Measurements from ENCODE around the gene ZNF385A.

ZNF385A gene

DNA sequence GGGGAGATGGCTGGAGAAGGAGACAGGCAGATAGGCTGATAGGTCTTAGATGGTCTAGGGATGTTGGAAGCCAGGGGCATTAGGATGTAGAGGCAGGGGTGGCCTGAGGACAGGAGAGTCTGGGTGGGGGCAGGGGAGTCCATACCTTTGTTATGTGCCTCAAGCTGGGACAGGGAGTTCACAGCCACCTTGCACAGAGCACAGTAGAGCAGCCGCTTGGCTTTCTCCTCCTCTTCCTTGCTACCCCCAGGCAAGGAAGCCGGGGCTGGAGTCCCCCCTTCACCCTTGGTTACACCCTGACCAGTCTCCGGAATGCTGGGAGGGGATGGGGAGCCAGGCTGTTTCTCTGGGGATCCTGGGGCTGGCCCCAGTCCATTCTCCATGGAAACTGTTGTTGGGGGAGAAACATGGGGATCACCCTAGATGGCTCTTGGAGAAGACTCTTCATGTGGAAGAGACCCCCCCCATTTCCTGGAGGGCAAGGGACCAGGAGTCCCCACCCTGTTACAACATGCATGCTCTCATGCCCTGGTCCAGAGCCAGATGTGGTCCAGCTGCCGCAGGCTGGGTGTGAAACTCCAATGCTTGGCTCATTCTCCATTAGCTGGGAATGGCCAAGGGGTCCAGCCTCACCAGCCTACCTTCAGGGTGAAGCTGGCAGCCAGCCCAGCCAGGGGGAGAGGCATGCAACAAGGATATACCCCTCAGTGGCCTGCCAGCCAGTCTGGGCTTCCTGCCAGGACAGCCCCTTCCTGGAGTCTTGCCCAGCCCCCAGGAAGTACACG lies 13.0 kb downstream of the ZNF385A start:
- TF ChIP-seq ZFP30 (CRISPR knock-in tag; IDR thresholded peaks at IDR 0.05): no peak
- TF ChIP-seq BACH2 (CRISPR knock-in tag; IDR thresholded peaks at IDR 0.05; ENCODE audit: borderline replicate concordance): no peak
- no peak for TF ChIP-seq ZNF70 (CRISPR knock-in tag; IDR thresholded peaks at IDR 0.05)
- no peak for TF ChIP-seq CSDC2 (CRISPR knock-in tag; IDR thresholded peaks at IDR 0.05)
- no peak for TF ChIP-seq PPARA (CRISPR knock-in tag; IDR thresholded peaks at IDR 0.05; ENCODE audit: borderline replicate concordance)
- no peak for TF ChIP-seq RARB (CRISPR knock-in tag; IDR thresholded peaks at IDR 0.05)
- TF ChIP-seq, protein P1, sequence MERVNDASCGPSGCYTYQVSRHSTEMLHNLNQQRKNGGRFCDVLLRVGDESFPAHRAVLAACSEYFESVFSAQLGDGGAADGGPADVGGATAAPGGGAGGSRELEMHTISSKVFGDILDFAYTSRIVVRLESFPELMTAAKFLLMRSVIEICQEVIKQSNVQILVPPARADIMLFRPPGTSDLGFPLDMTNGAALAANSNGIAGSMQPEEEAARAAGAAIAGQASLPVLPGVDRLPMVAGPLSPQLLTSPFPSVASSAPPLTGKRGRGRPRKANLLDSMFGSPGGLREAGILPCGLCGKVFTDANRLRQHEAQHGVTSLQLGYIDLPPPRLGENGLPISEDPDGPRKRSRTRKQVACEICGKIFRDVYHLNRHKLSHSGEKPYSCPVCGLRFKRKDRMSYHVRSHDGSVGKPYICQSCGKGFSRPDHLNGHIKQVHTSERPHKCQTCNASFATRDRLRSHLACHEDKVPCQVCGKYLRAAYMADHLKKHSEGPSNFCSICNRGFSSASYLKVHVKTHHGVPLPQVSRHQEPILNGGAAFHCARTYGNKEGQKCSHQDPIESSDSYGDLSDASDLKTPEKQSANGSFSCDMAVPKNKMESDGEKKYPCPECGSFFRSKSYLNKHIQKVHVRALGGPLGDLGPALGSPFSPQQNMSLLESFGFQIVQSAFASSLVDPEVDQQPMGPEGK (CRISPR knock-in tag; IDR thresholded peaks at IDR 0.05; ENCODE audit: borderline replicate concordance): no peak
- TF ChIP-seq GLIS3 (CRISPR knock-in tag; IDR thresholded peaks at IDR 0.05): no peak
- TF ChIP-seq ISL1 (CRISPR knock-in tag; IDR thresholded peaks at IDR 0.05): no peak
- no peak for TF ChIP-seq ZC3H10 (CRISPR knock-in tag; IDR thresholded peaks at IDR 0.05)
- TF ChIP-seq ZNF8 (CRISPR knock-in tag; IDR thresholded peaks at IDR 0.05): no peak
- ATAC-seq: no peak

DNA sequence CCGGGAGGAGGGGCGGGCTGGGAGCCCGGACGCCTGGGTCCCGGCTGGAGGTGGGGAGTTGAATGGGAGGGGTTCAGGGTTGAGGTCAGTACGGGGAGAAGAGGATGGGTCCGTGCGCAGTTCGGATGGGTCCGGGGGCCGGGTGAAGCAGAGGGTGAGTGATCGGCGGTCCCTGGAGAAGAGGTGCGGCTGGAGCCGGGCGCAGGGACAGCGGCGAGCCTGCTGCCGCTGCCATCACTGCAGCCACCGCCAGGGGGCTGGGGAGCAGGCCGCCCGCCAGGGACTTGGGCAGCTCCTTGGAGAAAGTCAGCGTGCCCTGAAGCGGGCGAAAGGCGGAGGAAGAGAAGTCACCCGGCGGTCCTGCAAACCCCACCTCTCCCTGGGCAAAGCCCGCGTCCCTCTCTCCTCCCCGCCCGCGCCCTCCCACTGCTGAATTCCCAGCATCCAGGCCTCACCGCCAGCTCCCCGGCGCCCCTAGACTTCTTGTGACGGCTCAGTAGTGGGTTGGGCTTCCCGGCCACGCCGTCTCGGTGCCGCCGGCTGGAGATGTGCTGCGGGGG lies 14.3 kb downstream of the ZNF385A start:
- peak; percentile 89 for ATAC-seq
- TF ChIP-seq GLIS3 (CRISPR knock-in tag; IDR thresholded peaks at IDR 0.05) (no peak), ZFP3 (CRISPR knock-in tag; IDR thresholded peaks at IDR 0.05) (no peak), ZNF8 (CRISPR knock-in tag; IDR thresholded peaks at IDR 0.05) (no peak), CSDC2 (CRISPR knock-in tag; IDR thresholded peaks at IDR 0.05) (no peak), BACH2 (CRISPR knock-in tag; IDR thresholded peaks at IDR 0.05; ENCODE audit: borderline replicate concordance) (no peak), ESRRG (CRISPR knock-in tag; IDR thresholded peaks at IDR 0.05) (no peak), ZFP30 (CRISPR knock-in tag; IDR thresholded peaks at IDR 0.05) (no peak), TCF4 (CRISPR knock-in tag; IDR thresholded peaks at IDR 0.05; ENCODE audit: borderline replicate concordance) (no peak), OSR1 (CRISPR knock-in tag; IDR thresholded peaks at IDR 0.05) (no peak), TOX (CRISPR knock-in tag; IDR thresholded peaks at IDR 0.05; ENCODE audit: borderline replicate concordance) (no peak), PPARA (CRISPR knock-in tag; IDR thresholded peaks at IDR 0.05; ENCODE audit: borderline replicate concordance) (no peak)
- TF ChIP-seq, protein P2, sequence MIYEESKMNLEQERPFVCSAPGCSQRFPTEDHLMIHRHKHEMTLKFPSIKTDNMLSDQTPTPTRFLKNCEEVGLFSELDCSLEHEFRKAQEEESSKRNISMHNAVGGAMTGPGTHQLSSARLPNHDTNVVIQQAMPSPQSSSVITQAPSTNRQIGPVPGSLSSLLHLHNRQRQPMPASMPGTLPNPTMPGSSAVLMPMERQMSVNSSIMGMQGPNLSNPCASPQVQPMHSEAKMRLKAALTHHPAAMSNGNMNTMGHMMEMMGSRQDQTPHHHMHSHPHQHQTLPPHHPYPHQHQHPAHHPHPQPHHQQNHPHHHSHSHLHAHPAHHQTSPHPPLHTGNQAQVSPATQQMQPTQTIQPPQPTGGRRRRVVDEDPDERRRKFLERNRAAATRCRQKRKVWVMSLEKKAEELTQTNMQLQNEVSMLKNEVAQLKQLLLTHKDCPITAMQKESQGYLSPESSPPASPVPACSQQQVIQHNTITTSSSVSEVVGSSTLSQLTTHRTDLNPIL (CRISPR knock-in tag; IDR thresholded peaks at IDR 0.05; ENCODE audit: low read depth): no peak
- TF ChIP-seq, protein P3, sequence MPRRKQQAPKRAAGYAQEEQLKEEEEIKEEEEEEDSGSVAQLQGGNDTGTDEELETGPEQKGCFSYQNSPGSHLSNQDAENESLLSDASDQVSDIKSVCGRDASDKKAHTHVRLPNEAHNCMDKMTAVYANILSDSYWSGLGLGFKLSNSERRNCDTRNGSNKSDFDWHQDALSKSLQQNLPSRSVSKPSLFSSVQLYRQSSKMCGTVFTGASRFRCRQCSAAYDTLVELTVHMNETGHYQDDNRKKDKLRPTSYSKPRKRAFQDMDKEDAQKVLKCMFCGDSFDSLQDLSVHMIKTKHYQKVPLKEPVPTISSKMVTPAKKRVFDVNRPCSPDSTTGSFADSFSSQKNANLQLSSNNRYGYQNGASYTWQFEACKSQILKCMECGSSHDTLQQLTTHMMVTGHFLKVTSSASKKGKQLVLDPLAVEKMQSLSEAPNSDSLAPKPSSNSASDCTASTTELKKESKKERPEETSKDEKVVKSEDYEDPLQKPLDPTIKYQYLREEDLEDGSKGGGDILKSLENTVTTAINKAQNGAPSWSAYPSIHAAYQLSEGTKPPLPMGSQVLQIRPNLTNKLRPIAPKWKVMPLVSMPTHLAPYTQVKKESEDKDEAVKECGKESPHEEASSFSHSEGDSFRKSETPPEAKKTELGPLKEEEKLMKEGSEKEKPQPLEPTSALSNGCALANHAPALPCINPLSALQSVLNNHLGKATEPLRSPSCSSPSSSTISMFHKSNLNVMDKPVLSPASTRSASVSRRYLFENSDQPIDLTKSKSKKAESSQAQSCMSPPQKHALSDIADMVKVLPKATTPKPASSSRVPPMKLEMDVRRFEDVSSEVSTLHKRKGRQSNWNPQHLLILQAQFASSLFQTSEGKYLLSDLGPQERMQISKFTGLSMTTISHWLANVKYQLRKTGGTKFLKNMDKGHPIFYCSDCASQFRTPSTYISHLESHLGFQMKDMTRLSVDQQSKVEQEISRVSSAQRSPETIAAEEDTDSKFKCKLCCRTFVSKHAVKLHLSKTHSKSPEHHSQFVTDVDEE (CRISPR knock-in tag; IDR thresholded peaks at IDR 0.05): no peak
- TF ChIP-seq, protein P1 (CRISPR knock-in tag; IDR thresholded peaks at IDR 0.05; ENCODE audit: borderline replicate concordance): no peak

DNA sequence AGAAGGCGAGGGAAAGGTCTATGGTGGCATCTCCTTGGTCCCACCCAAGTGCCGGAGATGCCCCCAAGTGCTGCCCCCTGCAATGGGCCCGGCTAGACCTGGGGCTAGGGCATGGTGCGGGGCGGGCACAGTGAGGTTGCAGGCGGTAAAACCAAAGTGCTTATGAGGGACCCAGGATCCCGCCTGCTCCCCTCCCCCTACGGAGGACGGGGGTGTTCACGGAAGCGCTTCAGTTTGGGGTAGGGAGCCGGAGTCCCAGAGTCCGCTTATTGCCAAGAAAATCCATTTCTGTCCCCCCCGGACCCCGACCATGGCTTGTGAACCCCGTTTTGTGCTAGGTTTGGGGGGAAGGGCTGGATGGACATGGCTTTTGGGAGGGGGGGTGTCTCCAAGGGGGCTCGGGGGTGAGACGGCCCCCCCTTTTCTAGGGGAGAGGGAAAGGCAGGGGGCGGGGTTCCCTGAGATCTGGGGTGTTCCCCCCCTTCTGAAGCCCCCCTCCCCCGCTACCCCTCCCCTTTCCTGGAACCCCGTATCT lies 14.9 kb downstream of the ZNF385A start:
- ATAC-seq: no peak
- TF ChIP-seq RARB (CRISPR knock-in tag; IDR thresholded peaks at IDR 0.05): no peak
- no peak for TF ChIP-seq CSDC2 (CRISPR knock-in tag; IDR thresholded peaks at IDR 0.05)
- TF ChIP-seq ISL1 (CRISPR knock-in tag; IDR thresholded peaks at IDR 0.05): no peak
- TF ChIP-seq, protein P3 (CRISPR knock-in tag; IDR thresholded peaks at IDR 0.05): no peak
- no peak for TF ChIP-seq ESRRG (CRISPR knock-in tag; IDR thresholded peaks at IDR 0.05)
- no peak for TF ChIP-seq ZNF565 (CRISPR knock-in tag; conservative IDR thresholded peaks at IDR 0.05; ENCODE audit: low read depth)
- no peak for TF ChIP-seq SNAI2 (CRISPR knock-in tag; IDR thresholded peaks at IDR 0.05)
- no peak for TF ChIP-seq ZNF8 (CRISPR knock-in tag; IDR thresholded peaks at IDR 0.05)
- no peak for TF ChIP-seq ZFP30 (CRISPR knock-in tag; IDR thresholded peaks at IDR 0.05)
- no peak for TF ChIP-seq PPARA (CRISPR knock-in tag; IDR thresholded peaks at IDR 0.05; ENCODE audit: borderline replicate concordance)
- TF ChIP-seq, protein P4, sequence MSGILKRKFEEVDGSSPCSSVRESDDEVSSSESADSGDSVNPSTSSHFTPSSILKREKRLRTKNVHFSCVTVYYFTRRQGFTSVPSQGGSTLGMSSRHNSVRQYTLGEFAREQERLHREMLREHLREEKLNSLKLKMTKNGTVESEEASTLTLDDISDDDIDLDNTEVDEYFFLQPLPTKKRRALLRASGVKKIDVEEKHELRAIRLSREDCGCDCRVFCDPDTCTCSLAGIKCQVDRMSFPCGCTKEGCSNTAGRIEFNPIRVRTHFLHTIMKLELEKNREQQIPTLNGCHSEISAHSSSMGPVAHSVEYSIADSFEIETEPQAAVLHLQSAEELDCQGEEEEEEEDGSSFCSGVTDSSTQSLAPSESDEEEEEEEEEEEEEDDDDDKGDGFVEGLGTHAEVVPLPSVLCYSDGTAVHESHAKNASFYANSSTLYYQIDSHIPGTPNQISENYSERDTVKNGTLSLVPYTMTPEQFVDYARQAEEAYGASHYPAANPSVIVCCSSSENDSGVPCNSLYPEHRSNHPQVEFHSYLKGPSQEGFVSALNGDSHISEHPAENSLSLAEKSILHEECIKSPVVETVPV (CRISPR knock-in tag; IDR thresholded peaks at IDR 0.05): no peak
- TF ChIP-seq BACH2 (CRISPR knock-in tag; IDR thresholded peaks at IDR 0.05; ENCODE audit: borderline replicate concordance): no peak

All from SK-N-SH treated with all-trans-retinoic acid at 6 μM for 48 hours (cell line).